GM21717 (cell line): ENCODE measurements around the gene PCDHA1.
"Not testable (repeated sequence)": the region's sequence is repeated elsewhere in the genome, so short reads cannot be mapped to it uniquely, and the experiment has no call there.

Source experiments
- ATAC-seq: cut with Tn5 transposase; IDR thresholded peaks from one replicate; pipeline ENCODE4 v1.9.1; 2021; ENCODE audit warnings: mild to moderate bottlenecking, moderate library complexity; ENCODE audit not compliant: unreplicated experiment

The PCDHA1 gene

GRCh38 chr5:140849831-140850634 lies 64.1 kb downstream of the PCDHA1 start:
- ATAC-seq, result not testable (repeated sequence)

GRCh38 chr5:140855772-140856674 lies 70.1 kb downstream of the PCDHA1 start, which contains the start of gene PCDHA10:
Gene PCDHA10, plus strand, starts transcription at chr5:140855897. Its CDS starts 152 bp downstream, at chr5:140856049.
- ATAC-seq, result no peak

GRCh38 chr5:140857177-140857986 lies 71.4 kb downstream of the PCDHA1 start:
- no peak for ATAC-seq

- no peak for ATAC-seq
Measured at GRCh38 chr5:140857987-140858240, 72.0 kb downstream of the PCDHA1 start.

GRCh38 chr5:140862441-140863295 lies 76.7 kb downstream of the PCDHA1 start:
- ATAC-seq, result no peak

GRCh38 chr5:140868721-140869554 lies 83.0 kb downstream of the PCDHA1 start, which contains the start of gene PCDHA11:
Gene PCDHA11, plus strand, starts transcription at chr5:140868957. Its CDS starts 147 bp downstream, at chr5:140869104.
- ATAC-seq, result no peak

GRCh38 chr5:140869555-140869886 lies 83.6 kb downstream of the PCDHA1 start:
- ATAC-seq, result no peak

GRCh38 chr5:140870221-140871201 lies 84.6 kb downstream of the PCDHA1 start:
- ATAC-seq, result no peak

- ATAC-seq, result no peak
Measured at GRCh38 chr5:140875085-140876065, 89.4 kb downstream of the PCDHA1 start, which contains the start of gene PCDHA12. Gene PCDHA12, plus strand, starts transcription at chr5:140875308. Its CDS starts 165 bp downstream, at chr5:140875473.

GRCh38 chr5:140876541-140877261 lies 90.8 kb downstream of the PCDHA1 start:
- not testable (repeated sequence) for ATAC-seq

- no peak for ATAC-seq
Measured at GRCh38 chr5:140877262-140877581, 91.3 kb downstream of the PCDHA1 start.

- no peak for ATAC-seq
Measured at GRCh38 chr5:140881889-140882590, 96.1 kb downstream of the PCDHA1 start, which contains the start of gene PCDHA13. Gene PCDHA13, plus strand, starts transcription at chr5:140882124. Its CDS starts 145 bp downstream, at chr5:140882269.

- ATAC-seq, result no peak
Measured at GRCh38 chr5:140882591-140882899, 96.6 kb downstream of the PCDHA1 start.

- no peak for ATAC-seq
Measured at GRCh38 chr5:140883373-140883772, 97.4 kb downstream of the PCDHA1 start.

GRCh38 chr5:140883927-140884697 lies 98.2 kb downstream of the PCDHA1 start:
- ATAC-seq, result no peak
